ENCODE measurements around the gene SFTPA2.
"Not testable (repeated sequence)": the region's sequence is repeated elsewhere in the genome, so short reads cannot be mapped to it uniquely, and the experiment has no call there.

The SFTPA2 gene

DNA sequence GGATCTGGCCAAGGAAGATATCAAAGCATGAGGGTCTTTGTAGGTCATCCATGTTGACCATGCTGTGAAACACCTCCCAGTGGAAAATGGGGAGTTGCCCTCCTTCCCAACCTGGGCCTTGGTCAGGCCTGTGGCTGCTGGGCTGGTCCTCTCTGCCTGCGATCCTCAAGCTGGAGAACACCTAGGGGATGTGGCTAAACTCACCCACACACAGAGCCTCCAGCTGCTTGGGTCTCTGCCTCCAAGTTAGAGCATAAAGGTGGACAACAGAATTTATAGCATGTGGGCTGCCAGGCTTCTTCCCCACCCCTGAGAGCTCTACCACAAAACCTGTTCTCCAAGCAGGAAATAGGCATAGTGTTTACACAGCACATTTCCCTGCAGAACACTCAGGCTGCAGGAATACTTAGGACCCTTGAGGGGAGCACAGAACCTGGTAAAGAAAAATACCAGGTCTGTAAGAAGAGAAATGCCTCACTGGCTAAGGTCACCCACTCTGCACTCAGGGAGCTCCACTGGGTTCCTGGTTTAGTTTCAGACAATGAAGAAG, at the start of gene SFTPA2:
Gene SFTPA2, minus strand, starts transcription at position 248 of the 550 bp plus-strand sequence. CDS start 924 bp downstream, outside the sequence.
- no peak for DNase-seq (ENCODE audit: low spot score)

DNA sequence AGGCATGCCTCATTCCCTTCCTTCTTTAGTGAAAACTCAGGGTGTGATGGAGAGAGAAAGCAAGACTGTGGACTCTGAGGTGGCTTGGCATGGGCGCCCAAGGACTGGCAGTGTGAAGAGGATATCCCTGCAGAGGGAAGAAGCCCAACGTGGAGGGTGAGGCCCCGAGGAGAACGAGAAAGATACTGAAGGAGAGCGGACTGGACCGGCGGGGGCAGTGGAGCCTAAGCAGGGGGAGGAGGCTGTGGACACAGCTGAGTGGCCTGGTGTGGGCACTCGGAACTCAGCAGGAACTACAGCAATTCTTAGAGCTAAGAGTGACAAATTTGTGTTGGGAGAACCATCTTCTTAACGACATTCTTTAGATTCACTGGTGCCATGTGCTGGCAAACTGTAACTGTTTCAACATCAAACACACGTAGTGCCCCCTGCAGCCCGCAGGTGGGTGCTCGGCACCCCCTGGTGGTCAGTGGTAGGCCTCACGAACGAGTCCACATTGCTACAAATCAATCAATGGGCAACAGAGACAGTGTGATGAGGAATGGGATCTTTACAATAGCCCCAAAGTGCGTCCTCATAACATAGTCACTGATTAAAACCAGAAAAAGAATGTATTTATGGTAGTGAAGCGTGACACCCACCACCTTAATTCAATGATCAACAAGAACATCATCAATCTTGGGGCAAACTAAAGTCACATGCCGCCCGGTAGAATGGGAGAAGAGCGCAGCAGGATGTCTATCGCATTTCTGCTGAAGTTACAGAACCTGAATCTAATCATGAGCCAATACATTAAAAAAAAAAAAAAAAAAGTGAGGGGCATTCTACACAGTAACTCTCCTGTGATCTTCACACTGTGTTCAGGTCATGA, 48.5 kb upstream of the SFTPA2 start:
- DNase-seq (ENCODE audit: low spot score) = peak; percentile 27

DNA sequence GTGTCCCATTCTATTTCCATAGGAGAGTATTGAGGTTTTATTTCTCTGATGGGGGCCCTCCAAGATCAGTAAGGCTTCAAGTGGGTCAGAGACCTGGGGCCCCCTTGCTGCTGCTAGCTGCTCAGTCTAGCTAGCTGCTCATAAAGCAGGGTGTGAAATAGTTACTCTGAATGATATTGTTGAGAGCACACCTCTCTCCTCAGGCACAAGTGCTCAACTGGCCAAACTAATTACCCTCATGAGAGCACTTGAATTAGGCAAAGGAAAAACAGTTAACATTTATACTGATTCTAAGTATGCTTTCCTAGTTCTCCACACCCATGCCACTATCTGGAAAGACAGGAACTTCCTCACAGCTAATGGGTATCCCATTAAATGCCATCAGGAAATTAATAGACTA, 45.1 kb upstream of the SFTPA2 start:
- no peak for DNase-seq (ENCODE audit: low spot score)

DNA sequence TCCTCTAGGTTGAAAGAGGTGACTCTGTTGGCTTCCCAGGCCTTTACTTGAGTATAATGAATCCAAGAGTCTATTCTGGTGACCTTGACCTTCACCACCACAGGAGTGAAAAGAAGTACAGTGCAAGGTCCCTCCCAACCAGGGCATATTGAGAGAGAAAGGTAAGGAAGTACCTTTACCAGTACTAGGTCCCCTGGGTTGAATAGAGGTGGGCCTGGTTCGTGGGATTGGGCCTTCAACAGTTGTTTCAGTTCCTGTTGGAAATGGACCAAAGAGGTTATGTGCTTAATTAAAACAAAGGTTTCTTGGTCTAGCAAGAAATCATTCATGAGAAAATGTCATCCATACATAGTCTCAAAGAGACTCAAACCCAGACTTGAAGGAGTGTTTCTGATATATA, 44.1 kb upstream of the SFTPA2 start:
- DNase-seq (ENCODE audit: low spot score) = no peak

DNA sequence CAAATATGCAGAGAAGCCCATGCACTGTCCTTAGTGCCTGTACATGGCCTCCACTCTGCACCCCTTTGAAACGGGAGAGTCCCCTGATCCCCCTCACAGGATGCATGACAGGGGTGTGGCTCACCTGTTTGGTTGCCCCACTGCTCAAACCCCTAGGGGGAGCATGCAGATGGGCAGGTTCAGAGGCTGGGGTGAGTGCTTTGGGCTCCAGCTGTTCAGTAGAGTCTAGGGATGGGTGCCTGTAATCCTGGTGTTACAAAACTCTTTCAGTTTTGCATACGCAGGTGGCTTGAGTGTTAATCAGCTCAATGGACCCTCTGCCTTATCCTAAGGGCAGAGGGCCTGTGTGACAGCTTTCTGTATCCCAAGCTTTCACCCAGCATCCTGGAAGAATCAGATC, 42.7 kb upstream of the SFTPA2 start:
- no peak for DNase-seq (ENCODE audit: low spot score)

DNA sequence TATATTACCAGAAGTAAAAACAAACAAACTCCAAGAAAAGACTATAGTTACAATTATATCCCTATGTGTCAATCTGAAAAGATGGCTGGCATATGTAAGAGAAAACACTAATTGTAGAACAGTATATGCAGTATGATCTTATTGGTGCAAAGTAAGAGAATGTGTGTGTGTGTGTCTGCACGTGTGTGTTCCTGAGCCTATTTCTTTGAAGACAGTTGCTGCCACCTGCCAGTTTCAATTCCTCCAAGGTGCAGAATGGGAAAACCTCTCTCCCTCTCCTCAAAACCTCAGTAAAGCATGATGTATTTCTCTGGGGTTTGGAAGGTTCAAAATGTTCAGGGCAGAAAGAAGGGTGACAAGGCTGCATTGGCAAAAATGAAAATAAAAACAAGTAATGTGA, 41.7 kb upstream of the SFTPA2 start:
- DNase-seq (ENCODE audit: low spot score) = no peak

DNA sequence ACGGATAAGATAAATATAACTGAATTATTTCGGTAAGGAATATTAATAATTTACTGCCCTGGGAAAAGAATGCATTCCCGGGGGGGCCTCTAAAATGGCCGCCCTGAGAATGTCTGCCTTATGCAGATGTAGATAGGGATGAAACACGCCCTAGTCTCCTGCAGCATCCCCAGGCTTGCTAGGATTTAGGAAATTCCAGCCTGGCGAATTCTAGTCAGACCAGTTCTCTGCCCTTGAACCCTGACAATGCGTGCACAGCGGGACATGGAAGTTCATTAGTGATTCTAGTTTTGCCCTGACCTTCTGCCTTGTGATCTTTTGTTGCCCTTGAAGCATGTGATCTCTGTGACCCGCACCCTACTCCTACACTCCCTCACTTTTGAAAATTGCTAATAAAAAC, 39.4 kb upstream of the SFTPA2 start:
- not testable (repeated sequence) for DNase-seq (ENCODE audit: low spot score)

DNA sequence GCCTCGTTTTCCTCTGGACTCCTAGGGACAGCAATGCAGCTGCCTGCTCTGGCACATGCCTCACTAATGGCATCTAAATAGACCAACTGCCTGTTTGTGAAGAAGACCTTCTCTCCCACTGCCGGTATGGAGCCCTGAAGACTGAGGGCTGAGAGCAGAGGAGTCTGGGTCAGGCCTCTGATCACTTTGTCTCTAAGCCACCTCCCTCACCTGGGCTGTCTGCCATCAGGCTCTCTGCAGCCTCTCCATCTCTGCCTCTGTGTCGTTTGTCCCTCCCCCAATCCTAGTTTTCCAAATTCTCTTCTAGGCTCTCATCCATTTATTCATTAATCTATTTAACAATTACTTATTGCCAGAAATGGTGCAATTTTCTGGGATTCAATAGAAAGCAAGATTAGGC, 35.3 kb upstream of the SFTPA2 start:
- DNase-seq (ENCODE audit: low spot score) = no peak

DNA sequence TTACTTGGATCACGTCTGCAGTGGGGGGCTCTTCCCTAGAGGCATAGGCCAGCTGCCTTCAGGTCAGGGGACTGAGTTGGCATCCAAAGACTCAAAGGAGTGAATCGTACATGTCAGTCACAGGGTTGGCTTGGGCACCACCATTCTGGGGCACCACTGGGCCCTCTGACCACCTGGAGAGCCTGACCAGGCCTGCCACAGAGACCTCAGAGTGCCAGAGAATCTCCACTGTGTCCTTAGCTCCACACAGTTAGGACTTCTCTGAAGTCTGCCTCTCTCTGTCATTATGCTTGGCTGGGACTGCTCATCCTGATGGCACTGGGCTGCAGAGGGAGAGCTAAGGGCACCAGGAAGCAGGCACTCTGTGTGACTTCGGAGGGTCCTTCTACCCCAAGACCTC, 34.4 kb upstream of the SFTPA2 start:
- not testable (repeated sequence) for DNase-seq (ENCODE audit: low spot score)

DNA sequence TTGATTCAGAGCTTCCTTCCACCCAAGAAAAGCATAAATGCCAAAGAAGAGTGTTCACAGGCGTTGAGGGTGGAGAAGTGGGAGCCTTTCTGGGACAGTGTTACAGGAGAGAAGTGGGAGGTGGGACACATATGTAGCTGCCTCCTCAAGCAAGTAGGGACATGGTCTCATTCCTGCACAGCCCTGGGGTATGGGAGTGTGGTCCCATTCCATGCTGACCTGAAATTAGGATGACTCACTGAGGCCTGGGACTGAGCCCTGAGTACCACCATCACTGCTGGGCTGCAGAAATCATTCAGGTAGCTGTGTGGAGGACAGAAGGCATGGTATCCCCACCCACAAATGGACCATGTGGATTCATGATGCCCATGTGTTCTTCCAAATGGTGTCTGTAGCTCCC, 33.2 kb upstream of the SFTPA2 start:
- DNase-seq (ENCODE audit: low spot score) = no peak

DNA sequence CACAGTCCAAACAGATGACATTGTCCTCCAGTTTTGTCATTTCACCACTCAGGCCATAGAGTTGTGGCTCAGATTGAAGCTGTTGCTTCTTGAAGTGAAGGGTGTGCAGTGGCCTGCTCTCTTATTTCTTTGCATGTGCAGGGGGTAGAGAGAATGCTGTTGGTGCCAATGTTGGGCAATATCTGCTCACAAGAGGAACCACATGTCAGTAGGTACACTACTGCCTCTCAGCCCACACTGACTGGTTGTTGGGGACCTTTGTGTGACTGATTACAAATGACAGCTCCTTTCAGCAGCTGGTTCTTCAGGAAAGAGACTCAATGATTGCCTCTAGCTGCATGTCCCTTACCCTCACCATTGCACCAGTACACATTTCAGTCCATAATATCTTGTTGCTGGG, 28.6 kb upstream of the SFTPA2 start:
- DNase-seq (ENCODE audit: low spot score) = no peak

DNA sequence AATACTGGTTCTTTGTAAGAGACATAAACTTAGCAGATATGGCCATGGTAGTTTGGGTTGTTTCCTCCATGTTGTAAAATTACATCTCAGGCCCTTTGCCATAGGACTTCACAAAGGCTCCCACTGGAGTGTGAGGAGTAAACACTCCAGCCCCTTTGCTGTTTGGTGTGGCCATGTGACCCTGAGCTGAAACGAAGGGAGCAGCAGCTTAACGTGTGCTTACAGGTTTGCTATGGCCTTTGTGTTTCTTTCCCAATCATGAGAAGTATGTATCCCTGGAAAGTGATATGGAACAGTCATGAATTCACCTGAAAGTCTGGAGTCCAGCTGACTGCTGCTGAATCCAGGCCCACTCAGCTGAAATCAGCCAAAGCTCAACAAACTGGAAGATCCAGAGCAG, 26.7 kb upstream of the SFTPA2 start:
- no peak for DNase-seq (ENCODE audit: low spot score)

DNA sequence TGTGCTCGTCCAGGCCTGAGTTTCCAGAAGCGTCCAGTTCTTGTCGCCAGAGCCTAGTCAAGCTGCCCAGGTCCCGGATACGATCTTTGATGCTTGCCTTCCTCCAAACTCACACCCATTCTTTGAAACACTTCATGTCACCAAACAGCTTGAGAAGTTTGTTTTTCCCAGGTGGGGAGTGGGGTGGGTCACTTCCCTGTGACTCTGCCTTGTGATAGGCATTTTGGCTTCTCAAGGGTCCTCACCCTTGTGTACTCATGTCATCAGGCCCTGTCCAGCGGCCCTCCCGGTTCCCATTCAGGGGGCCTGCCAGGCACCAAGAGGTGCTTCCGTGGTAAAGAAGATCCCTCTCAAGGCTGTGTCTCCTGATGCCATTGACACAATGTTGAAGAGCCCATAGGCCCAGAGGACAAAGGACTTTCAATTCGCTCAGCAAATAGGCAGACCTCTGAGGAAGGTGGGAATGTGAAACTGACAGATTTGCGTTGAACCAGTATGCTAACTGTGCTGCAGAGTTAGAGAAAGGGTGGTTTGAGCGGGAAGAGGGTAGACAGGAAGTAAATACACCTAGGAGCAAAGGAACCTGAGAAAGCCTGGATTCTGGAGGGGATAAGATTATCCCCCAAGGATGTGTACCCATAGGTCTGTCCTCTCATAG, 25.8 kb upstream of the SFTPA2 start:
- no peak for DNase-seq (ENCODE audit: low spot score)

DNA sequence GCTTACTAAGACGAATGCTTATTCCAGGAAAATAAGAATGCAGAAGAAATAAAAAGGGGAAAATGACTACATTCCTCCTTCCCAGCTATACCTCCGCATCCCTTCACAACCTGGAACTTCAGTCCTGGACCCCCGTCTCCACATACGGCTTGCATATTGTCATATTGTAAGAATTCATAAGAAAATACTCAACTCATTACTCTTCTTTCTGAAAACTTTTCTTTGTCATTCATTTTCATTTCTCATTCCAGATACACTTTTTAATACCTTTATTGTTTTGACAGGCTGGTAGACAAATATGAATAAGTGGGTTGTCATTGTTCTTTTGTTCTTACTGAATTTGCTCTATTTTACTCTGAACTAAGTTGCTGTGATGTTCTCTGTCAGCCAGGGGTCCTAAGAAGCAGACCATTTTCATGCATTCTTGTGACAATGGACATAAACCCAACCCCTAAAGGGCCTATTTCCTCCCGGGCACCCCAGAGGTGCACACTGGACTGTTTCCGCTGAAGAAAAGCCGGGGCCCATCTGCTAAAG, 23.3 kb upstream of the SFTPA2 start:
- DNase-seq (ENCODE audit: low spot score) = no peak

DNA sequence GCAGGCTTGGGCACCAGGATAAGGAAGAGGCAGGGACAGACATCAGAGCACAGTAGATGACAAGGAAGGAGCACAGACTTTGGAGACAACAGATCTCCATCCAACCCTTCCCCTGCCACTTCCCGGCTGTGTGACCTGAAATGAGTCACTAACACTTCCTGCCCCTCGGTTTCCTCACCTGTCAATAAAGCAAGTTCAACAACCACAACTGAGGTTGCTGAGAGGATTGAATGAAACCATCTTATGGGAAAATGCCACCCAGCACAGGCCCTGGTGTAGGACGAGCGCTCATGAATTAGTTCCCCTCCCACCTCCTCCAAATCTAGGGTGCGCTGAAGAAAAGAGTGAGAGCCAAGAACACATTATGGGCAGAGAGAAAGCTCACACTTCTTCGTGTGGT, 22.7 kb upstream of the SFTPA2 start:
- DNase-seq (ENCODE audit: low spot score) = not testable (repeated sequence)

DNA sequence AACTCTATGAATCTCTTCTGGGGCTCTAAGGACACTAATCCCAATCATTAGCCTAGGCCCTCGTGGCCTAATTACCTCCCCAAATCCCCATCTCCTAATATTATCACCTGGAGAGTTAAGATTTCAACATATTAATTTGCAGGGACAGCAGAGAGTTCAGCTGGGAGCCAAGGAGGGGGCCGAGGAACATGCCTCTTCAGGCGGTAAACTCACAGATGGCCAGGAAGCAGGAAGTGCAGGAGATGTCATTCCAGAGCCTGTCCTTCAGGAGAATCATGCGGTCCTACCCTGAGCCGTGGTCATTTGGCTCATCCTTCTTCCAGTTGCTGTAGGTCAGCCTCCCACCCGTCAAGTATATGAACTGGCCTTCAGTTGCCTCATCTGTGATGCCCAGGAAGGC, 21.9 kb upstream of the SFTPA2 start:
- DNase-seq (ENCODE audit: low spot score) = no peak

DNA sequence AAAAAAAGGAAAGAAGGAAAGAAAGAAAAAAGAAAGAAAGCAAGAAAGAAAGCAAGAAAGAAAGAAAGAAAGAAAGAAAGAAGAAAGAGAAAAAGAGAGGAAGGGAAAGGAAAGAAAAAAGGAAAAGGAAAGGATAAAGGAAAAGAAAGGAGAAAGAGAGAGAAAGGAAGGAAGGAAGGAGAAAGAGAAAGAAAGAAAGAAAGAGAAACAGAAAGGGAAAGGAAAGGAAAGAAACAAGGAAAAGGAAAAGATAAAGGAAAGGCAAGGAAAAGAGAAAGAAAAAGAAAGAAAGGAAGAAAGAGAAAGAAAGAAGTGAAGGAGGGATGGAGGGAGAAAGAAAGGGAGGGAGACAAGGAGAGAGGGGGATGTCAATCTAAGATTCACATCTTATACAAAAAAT, 20.8 kb upstream of the SFTPA2 start:
- DNase-seq (ENCODE audit: low spot score) = no peak

DNA sequence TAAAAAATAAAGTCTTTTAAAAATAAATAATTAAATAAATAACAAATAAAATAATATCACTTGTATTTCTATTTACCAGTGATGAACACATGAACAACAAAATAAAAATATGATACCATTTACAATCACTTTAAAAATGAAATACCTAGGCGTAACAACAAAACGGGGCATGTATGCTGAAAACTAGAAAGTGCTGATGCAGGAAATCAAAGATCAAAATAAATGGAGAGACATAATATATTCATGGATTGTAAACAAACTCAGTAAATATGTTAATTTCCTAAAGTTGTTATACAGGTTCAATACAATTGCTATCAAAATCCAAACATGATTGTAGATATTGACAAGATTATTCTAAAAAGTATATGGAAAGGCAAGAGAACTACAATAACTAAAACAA, 19.2 kb upstream of the SFTPA2 start:
- no peak for DNase-seq (ENCODE audit: low spot score)

DNA sequence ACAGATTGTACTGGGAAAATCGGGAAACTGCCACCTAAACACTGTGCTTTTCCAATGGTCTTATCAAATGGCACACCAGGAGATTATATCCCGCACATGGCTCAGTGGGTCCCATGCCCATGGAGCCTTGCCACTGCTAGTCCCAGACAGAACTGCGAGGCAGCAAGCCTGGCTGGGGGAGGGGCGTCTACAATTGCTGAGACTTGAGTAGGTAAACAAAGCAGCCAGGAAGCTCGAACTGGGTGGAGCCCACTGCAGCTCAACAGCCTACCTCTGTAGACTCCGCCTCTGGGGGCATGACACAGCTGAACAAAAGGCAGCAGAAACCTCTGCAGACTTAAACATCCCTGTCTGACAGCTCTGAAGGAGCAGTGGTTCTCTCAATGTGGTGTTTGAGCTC, 10.4 kb upstream of the SFTPA2 start:
- DNase-seq (ENCODE audit: low spot score) = not testable (repeated sequence)

DNA sequence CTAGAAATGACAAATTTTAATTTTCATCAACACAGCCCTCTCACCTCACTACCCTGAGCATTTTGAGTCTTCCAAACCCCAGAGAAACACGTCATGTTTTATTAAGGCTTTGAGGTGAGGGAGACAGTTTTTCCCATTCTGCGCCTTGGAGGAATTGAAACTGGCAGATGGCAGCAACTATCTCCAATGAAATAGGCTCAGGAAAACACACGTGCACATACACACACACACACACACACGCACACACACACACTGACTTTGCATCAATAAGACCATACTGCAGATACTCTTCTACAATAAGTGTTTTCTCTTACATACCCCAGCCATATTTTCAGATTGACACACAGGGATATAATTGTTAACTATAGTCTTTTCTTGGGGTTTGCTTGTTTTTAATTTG, 3.2 kb upstream of the SFTPA2 start:
- no peak for DNase-seq (ENCODE audit: low spot score)

DNA sequence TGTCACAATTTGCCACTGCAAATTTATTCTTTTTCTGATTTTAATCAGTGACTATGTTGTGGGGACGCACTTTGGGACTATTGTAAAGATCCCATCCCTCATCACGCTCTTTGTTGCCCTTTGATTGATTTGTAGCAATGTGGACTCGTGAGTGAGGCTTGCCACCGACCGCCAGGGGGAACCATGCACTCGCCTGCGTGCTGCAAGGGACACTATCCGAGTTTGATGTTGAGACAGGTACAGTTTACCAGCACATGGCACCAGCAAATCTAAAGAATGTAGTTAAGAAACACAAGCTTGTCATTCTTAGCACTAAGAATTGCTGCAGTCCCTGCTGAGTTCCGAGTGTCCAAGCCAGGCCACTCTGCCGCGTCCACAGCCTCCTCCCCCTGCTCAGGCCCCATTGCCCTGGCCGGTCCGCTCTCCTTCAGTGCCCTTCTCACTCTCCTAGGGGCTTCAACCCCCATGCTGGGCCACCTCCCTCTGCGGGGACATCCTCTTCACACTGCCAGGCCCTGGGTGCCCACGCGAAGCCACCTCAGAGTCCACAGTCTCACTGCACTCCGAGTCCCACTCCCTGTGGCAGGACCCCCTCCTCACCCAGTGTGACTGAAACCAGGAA, 2.0 kb upstream of the SFTPA2 start:
- DNase-seq (ENCODE audit: low spot score) = peak; percentile 58

DNA sequence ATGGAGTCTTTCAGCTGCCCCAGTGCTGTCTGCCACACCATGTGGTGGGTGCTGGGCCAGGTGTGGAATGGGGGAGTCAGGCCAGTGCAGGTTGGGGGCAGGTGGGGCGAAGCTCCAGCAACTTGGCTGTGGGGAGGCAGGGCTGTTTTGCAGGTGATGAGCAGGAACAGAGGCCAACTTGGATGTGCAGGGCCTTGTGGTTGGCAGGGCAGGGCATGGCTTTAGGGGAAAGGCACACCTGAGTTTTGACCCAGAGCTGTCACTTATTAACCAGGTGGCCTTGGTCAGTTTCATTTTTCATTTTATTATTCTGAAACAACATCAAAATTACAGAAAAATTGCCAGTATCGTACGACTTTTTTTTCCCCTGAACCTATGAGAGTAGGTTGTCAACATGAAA, 1.1 kb upstream of the SFTPA2 start:
- no peak for DNase-seq (ENCODE audit: low spot score)

DNA sequence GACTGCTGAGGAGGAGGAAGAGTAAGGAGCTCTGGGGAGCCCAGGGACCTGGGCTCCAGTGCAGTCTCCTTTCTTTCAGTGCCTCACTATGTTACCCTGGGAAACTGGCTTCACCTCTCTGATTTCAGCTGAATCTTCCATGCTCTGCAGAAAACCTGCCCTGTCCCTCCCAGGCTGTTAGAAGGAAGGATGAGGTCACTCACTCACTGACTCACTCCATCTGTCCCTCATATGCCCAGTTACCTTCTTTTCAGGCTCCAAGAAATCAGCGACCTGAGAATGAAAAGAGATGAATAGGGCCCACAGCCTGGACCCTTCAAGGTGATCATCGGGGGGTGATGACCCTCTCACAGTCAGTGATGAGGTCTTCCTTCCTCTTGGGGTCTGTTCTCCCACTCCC, 481 bp downstream of the SFTPA2 start:
- DNase-seq (ENCODE audit: low spot score) = no peak

Data from AG08396 (cell line).